Fibroblast of pulmonary artery (primary cell): ENCODE measurements around the gene KDM7A.

Experiments
- DNase-seq: peaks from one replicate; pipeline ENCODE4 v3.0.0-alpha.2; 2010; ENCODE audit warnings: low read depth
- H3K4me3 ChIP-seq: replicated peaks from 2 replicates; pipeline ENCODE4 v1.5.1; 2011; ENCODE audit warnings: low read depth, mild to moderate bottlenecking, control low read depth, low read length, moderate library complexity
- TF ChIP-seq, protein P1 (sequence below): IDR thresholded peaks from 2 replicates; pipeline ENCODE4 v1.5.1; 2011; ENCODE audit warnings: mild to moderate bottlenecking, control low read depth, low read length, inconsistent platforms; ENCODE audit errors: missing control alignments

The KDM7A gene

DNA sequence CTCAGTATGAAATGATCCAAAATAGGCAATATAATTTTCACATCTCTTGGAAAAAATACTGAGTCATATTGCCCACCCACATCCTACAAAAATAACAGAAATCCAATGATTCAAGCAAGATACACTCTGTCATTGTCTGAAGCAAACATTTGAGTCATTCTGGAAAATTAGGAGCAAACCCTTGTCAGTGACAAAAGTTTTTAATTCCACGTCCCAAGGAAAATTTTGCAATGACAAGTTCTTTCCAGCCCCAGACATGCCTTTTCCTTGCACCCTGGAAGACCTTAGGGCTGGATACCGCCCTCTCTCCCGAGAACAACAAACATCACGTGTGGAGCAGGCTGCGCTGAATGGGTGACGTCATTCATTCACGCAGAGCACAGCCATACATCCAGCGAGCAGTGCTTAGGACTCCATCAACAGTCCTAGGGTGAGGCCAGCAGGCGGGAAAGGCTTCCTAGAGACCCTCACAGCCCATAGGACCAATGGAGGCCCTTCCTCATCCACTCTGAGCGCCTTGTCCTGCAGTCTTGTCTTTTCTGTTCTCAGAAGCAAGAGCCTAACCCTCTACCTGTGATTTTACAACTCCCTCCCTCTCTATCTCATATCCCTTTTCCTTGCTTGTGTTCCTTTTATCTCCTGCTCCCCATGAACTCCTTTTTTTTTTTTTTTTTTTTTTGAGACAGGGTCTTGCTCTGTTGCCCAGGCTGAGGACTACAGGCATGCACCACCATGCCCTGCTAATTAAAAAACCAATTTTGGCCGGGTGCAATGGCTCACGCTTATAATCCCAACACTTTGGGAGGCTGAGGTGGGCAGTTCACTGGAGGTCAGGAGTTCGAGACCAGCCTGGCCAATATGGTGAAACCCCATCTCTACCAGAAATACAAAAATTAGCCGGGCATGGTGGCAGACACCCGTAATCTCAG, 23.5 kb upstream of the KDM7A start:
- peak; percentile 73 for DNase-seq
- no peak overlapping the region for H3K4me3 ChIP-seq

DNA sequence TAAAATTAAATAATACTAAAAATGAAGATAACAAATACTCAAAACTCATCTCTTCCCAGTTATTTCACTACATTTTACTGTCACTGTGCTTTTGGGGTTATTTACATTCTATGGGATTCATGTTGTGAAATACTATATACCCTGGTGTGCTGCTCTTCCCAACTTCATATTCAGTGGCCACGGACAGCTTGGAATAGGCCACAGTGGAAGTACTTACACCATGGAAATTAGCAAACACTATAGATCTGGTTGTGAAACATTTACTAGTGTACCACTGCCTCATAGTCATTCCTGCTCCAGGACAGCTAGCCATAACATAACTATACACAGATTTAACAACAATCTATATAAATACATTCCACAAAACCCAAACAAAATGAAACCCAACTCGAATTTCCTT, 21.2 kb upstream of the KDM7A start:
- TF ChIP-seq, protein P1, sequence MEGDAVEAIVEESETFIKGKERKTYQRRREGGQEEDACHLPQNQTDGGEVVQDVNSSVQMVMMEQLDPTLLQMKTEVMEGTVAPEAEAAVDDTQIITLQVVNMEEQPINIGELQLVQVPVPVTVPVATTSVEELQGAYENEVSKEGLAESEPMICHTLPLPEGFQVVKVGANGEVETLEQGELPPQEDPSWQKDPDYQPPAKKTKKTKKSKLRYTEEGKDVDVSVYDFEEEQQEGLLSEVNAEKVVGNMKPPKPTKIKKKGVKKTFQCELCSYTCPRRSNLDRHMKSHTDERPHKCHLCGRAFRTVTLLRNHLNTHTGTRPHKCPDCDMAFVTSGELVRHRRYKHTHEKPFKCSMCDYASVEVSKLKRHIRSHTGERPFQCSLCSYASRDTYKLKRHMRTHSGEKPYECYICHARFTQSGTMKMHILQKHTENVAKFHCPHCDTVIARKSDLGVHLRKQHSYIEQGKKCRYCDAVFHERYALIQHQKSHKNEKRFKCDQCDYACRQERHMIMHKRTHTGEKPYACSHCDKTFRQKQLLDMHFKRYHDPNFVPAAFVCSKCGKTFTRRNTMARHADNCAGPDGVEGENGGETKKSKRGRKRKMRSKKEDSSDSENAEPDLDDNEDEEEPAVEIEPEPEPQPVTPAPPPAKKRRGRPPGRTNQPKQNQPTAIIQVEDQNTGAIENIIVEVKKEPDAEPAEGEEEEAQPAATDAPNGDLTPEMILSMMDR: no peak
- no peak overlapping the region for H3K4me3 ChIP-seq
- no peak for DNase-seq

More for the DNA sequence above, 23.5 kb upstream of the KDM7A start:
- TF ChIP-seq, protein P1: no peak

DNA sequence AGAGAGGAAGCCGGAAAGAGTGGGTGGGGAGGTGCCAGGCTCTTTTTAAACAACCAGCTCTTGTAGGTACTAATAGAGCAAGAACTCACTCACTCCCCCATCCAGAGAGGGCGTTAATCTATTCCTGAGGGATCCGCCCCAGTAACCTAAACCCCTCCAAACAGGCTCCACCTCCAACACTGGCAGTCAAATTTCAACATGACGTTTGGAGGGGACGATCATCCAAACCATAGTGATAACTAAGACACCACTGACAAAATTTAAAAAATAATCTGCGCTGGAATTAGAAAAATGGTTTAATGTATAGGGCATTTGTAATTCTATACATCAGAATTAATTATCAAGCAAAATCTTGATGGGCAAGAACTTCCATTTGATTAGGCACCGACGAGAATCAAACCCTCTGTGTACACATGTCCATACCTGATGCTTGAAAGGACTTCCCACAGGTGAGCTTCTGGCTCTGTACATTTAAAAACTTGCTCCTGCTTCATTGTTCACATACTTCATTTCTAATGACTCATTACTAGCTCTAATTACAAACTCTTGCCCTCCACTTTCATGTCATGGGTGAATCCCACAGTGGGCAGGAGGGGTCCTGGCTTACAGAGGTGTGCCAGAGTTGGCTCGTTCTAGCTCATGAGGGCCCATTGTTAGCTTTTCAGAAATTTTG, 20.6 kb upstream of the KDM7A start:
- no peak for DNase-seq
- TF ChIP-seq, protein P1: no peak
- no peak overlapping the region for H3K4me3 ChIP-seq

- peak; percentile 72 for DNase-seq
- no peak overlapping the region for H3K4me3 ChIP-seq
- TF ChIP-seq, protein P1: no peak
Observed at GRCh38 chr7:140196361-140197217, 19.8 kb upstream of the KDM7A start.

DNA sequence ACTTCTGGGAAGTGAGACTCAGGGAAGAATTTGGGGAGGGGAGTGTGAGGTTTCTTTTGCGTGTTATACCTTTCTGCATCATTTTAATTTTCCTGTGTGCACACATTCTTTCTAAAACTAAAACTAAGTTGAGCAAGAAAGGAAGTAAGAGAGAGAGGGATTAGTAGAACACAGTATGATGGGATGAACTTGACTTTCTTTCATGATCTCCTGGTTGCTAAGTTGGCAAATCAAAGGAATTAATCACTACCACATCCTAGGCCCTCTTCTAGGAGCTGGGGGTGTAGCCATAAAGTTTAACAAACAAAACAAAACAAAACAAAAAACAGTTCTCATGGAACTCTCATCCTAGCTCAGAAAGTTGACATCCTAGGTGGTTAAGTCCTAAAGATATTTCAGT, 19.1 kb upstream of the KDM7A start:
- no peak for DNase-seq
- H3K4me3 ChIP-seq: no peak overlapping the region
- TF ChIP-seq, protein P1: no peak

DNA sequence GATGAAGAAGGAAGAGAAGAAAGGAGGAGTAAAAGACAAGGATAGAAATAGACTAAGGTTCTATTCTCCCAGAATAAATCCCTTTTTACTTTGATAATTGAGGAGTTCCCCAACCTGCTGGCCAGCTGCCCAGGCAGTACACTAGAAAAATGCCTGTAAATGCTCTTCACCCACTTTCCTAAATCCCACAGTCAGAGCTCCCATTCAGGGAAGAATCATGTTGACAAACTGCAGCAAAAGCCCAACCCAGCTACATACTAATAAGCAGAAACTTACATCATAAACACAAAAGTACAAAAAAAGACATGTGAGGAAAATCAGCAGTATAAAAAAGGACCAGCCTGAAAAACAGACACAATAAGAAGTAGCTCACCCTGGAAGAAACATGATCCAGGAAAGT, 15.8 kb upstream of the KDM7A start:
- no peak for DNase-seq
- TF ChIP-seq, protein P1: no peak
- H3K4me3 ChIP-seq: no peak overlapping the region
